OCI-LY7 (cell line): ENCODE results near the gene LRP5.

Experiments used
- EZH2phosphoT487 ChIP-seq: fragments of 200-600 bp; sonication (generic); IDR thresholded peaks from 2 replicates; pipeline ENCODE4 v1.6.1; 2018; ENCODE audit warnings: low read depth, borderline replicate concordance, mild to moderate bottlenecking, mixed run types, antibody characterized with exemption, low read length, moderate library complexity, mixed read lengths
- TF ChIP-seq, protein P1 (sequence below): fragments of 200-600 bp; sonication (generic); conservative IDR thresholded peaks from 2 replicates; pipeline ENCODE4 v1.5.1; 2014; ENCODE audit warnings: mild to moderate bottlenecking, antibody characterized with exemption, low read length, moderate library complexity, mixed read lengths

DNA sequence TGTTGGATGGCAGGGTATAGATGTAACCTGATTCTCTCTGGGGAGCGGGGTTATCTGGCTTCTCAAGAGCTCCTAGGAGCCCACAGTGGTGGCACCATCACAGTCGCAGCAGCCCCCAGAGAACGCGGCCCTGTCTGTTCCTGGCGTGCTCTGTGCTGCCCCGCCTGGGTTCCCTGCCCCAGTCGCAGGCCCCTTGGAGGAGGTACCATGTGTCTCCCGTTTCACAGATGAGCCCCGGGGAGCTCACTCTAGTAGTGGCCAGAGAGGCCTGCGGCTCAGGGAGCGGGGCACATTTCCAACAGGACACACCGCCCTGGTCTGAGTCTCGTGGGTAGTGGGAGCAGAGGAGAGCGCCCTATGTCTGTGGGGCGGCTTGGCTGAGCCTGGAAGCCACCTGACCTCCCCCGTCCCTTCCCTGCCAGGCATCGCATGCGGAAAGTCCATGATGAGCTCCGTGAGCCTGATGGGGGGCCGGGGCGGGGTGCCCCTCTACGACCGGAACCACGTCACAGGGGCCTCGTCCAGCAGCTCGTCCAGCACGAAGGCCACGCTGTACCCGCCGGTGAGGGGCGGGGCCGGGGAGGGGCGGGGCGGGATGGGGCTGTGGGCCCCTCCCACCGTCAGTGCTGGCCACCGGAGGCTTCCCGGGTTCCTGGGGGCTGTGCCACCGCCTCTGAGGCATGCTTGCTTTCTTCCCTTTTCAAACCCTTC is 127.1 kb downstream of the LRP5 start:
- TF ChIP-seq, protein P1, sequence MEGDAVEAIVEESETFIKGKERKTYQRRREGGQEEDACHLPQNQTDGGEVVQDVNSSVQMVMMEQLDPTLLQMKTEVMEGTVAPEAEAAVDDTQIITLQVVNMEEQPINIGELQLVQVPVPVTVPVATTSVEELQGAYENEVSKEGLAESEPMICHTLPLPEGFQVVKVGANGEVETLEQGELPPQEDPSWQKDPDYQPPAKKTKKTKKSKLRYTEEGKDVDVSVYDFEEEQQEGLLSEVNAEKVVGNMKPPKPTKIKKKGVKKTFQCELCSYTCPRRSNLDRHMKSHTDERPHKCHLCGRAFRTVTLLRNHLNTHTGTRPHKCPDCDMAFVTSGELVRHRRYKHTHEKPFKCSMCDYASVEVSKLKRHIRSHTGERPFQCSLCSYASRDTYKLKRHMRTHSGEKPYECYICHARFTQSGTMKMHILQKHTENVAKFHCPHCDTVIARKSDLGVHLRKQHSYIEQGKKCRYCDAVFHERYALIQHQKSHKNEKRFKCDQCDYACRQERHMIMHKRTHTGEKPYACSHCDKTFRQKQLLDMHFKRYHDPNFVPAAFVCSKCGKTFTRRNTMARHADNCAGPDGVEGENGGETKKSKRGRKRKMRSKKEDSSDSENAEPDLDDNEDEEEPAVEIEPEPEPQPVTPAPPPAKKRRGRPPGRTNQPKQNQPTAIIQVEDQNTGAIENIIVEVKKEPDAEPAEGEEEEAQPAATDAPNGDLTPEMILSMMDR: no peak
- TF ChIP-seq EZH2phosphoT487: no peak
